ENCODE results near the gene LARGE1. TPM values are rescaled to one million over a fixed set of nuclear protein-coding genes. Genes with fewer than 3 reads are reported as not detected.

LARGE1 gene
- total RNA-seq, 3 donors from 2014 or later, result 23.6 to 27.8 (median 26.1) TPM

GRCh38 chr22:33756508-33756949 is 163.7 kb downstream of the LARGE1 start:
- Histone ChIP-seq H3K4me1 (no peaks in the 10 kb centered on the region), H3K27me3 (no peaks in the 10 kb centered on the region), H3K4me3 (no peak overlapping the region), H3K27ac (no peak overlapping the region), H3K36me3 (no peaks in the 10 kb centered on the region), H3K9me3 (peaks cover 0 to 4% of the 10 kb centered on the region in 2 donors)
- TF ChIP-seq POLR2A (IDR thresholded peaks at IDR 0.05) (no peak), CTCF (IDR thresholded peaks at IDR 0.05) (no peak), POLR2AphosphoS5 (IDR thresholded peaks at IDR 0.05) (no peak)
- intact Hi-C loops (cut with DNase I; ENCODE audit: low total_unique reads), result no loop called here
- DNase-seq (ENCODE audit: low spot score in 2 of 2), result no peak

GRCh38 chr22:33748714-33749113 is 171.6 kb downstream of the LARGE1 start:
- Histone ChIP-seq H3K9me3 (peaks cover 0 to 4% of the 10 kb centered on the region in 2 donors), H3K4me1 (no peaks in the 10 kb centered on the region), H3K27ac (no peak overlapping the region), H3K27me3 (no peaks in the 10 kb centered on the region), H3K36me3 (no peaks in the 10 kb centered on the region), H3K4me3 (no peak overlapping the region)
- TF ChIP-seq POLR2AphosphoS5 (IDR thresholded peaks at IDR 0.05) (no peak), POLR2A (IDR thresholded peaks at IDR 0.05) (no peak), CTCF (IDR thresholded peaks at IDR 0.05) (no peak)
- no peak for DNase-seq (ENCODE audit: low spot score in 2 of 2)
- intact Hi-C loops (cut with DNase I; ENCODE audit: low total_unique reads), result loop anchor here (5.0 kb wide), 1 partner anchor 1416 kb away; no protein-coding TSS in a partner anchor

GRCh38 chr22:33747576-33748180 is 172.6 kb downstream of the LARGE1 start:
- Histone ChIP-seq H3K4me3 (no peak overlapping the region), H3K9me3 (no peaks in the 10 kb centered on the region), H3K27ac (no peak overlapping the region), H3K36me3 (no peaks in the 10 kb centered on the region), H3K4me1 (no peaks in the 10 kb centered on the region), H3K27me3 (no peaks in the 10 kb centered on the region)
- no peak for DNase-seq (ENCODE audit: low spot score in 2 of 2)
- intact Hi-C loops (cut with DNase I; ENCODE audit: low total_unique reads), result loop anchor here (5.0 kb wide), 1 partner anchor 1415 kb away; no protein-coding TSS in a partner anchor
- TF ChIP-seq POLR2A (IDR thresholded peaks at IDR 0.05) (no peak), POLR2AphosphoS5 (IDR thresholded peaks at IDR 0.05) (no peak), CTCF (IDR thresholded peaks at IDR 0.05) (no peak)

GRCh38 chr22:33747029-33747428 is 173.2 kb downstream of the LARGE1 start:
- DNase-seq (ENCODE audit: low spot score in 2 of 2), result no peak
- intact Hi-C loops (cut with DNase I; ENCODE audit: low total_unique reads), result loop anchor here (5.0 kb wide), 1 partner anchor 1415 kb away; no protein-coding TSS in a partner anchor

More at GRCh38 chr22:33747029-33747428, 173.2 kb downstream of the LARGE1 start:
- H3K9me3 ChIP-seq, result no peaks in the 10 kb centered on the region
- H3K36me3 ChIP-seq, result no peaks in the 10 kb centered on the region
- no peaks in the 10 kb centered on the region for H3K27me3 ChIP-seq
- no peak overlapping the region for H3K27ac ChIP-seq
- no peak overlapping the region for H3K4me3 ChIP-seq
- H3K4me1 ChIP-seq, result no peaks in the 10 kb centered on the region
- TF ChIP-seq POLR2AphosphoS5 (IDR thresholded peaks at IDR 0.05) (no peak), CTCF (IDR thresholded peaks at IDR 0.05) (no peak), POLR2A (IDR thresholded peaks at IDR 0.05) (no peak)
